Measurements from ENCODE around the gene OR5K2.

OR5K2 gene

GRCh38 chr3:98497381-98497780 lies at the start of gene OR5K2:
TSS of gene OR5K2 (plus strand) at chr3:98497681. CDS start at chr3:98497681, 0 bp downstream.
- no peak for DNase-seq

DNA sequence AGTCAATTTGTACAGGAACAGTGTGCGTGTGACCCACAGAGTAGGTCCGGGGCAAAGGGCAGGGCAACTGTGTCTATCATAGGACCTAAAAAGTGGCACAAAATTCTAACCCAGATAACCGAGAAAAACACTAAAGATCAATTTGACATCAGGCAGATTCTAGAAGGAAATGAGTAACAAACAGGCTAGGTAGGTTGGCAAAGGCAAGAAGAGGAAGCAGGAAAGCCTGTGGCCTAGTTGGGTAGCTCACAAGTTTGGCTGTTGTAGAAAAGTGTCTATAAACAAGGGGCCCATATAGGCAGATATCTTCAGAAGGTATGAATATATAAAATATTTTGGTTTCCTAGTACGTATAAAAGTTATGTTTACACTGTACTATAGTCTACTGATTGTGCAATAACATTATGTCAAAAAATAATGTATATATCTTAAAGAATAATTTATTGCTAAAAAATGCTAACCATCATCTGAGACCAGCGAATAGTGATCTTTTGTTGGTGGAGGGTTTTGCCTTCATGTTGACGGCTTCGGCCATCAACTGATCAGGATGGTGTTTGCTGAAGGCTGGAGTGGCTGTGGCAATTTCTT lies 47.8 kb upstream of the OR5K2 start:
- no peak for DNase-seq

- no peak for DNase-seq
Measured at GRCh38 chr3:98450372-98450771, 47.1 kb upstream of the OR5K2 start.

DNA sequence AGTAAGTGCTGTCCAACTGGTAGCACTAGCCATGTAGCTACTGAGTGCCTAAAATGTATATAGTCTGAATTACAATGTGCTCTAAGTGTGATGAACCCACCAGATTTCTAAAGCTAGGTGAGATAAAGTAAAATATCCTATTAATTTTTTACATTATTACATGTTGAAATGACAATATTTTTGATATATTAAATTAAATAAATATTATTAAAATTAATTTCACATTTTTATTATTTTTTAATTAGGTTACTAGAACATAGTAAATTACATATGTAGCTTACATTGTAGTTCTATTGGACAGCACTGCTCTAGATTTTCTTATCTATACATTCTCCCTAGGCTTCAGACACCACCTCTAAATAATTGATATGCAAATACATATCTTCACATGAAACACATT lies 43.7 kb upstream of the OR5K2 start:
- no peak for DNase-seq

DNA sequence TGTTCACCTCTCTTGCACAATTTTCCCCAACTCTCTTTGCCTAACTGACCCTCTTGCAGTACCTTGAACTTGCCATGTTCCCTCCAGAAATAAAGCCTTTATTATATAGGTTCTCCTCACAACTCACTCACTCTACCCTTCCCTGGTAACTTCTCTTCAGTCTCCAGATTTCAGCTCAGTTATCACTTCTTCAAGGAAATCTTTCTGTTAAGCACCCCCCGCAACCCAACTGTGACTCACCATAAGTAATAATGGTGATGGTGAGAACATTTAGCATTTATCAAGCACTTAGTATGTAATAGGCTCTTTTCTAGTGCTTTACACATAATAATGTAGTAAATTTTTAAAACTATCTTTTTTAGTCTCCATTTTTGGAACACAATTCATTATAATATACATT lies 42.6 kb upstream of the OR5K2 start:
- no peak for DNase-seq

DNA sequence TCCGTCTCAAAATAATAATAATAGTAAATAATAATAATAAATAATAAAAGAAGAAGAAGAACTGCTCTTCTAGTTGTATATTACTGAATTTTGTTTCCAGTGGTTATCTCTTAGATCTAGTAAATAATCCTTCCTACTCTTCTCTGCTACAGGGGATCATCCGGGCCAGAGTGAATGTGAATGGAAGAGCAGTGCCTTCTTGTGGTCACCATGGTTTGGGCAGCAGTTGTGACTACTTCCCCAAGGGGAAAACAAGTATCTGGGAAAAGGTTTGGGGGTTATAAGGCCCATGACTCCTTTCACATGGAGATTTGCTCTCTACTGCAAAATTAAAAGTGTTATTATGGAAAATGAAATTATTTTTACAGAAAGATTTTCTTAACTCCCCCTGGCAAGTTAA lies 39.9 kb upstream of the OR5K2 start:
- no peak for DNase-seq

- DNase-seq = no peak
Measured at GRCh38 chr3:98460220-98460619, 37.3 kb upstream of the OR5K2 start.

- DNase-seq = no peak
Measured at GRCh38 chr3:98462901-98463300, 34.6 kb upstream of the OR5K2 start, which contains the start of gene OR5K1. TSS of gene OR5K1 (plus strand) at chr3:98463201. CDS start at chr3:98469577, 6,376 bp downstream.

GRCh38 chr3:98482717-98483482 lies 14.6 kb upstream of the OR5K2 start:
- no peak for DNase-seq

DNA sequence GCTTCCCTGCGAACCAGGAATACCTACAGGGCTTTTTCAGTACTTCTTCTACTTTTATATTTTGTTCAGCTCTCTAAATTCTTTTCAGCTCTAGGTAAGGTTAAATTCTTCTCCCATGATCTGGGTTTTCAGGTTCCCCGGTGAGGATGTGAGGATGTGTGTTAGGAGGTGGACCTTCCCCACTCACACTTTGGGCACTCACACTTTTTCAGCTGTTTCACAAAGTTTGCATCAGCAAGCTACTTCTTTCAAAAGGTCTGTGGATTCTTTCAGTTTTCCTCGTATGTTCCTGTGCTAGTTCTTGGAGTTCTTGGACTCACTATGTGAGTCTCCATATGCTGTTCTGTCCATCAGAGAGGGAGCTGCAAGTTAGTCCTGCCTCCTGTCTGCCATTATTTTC lies 13.9 kb upstream of the OR5K2 start:
- no peak for DNase-seq

DNA sequence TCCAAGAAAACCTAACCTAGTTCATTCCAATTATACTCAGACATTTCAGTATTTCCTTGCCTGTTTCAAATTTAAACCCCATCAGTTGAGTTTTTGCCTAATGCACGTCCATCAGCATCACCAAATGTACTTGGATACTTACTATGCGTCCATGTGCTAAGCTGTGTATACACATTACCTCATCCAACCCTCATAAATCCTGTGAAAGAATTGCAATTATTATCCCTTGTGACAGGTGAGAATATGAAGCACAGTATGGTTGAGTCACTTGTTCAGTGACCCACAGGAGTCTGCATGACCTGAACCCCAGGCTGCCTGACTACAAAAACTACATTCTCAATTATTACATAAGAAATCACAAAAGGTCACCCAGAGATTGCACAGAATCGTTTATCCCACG lies 2.5 kb downstream of the OR5K2 start:
- DNase-seq = no peak

DNA sequence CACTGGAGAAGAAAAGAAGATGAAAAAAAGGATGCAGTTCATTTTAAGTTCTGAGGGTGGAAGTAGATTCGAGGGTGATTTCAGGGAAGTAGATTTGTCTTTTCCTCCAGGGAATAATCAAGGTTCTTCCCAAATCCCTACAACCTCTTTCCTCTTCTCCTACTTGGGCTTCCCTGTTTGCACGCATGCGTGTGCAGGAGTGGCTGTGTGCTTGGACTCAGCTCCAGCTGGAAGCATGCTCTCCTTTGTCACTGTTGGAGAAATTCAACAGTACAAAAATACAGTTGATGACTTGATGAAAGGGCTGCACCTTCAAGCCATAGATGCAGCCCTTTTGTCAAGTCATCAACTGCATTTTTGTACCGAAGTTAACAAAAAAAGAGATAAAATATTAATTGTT lies 3.8 kb downstream of the OR5K2 start:
- DNase-seq = no peak

DNA sequence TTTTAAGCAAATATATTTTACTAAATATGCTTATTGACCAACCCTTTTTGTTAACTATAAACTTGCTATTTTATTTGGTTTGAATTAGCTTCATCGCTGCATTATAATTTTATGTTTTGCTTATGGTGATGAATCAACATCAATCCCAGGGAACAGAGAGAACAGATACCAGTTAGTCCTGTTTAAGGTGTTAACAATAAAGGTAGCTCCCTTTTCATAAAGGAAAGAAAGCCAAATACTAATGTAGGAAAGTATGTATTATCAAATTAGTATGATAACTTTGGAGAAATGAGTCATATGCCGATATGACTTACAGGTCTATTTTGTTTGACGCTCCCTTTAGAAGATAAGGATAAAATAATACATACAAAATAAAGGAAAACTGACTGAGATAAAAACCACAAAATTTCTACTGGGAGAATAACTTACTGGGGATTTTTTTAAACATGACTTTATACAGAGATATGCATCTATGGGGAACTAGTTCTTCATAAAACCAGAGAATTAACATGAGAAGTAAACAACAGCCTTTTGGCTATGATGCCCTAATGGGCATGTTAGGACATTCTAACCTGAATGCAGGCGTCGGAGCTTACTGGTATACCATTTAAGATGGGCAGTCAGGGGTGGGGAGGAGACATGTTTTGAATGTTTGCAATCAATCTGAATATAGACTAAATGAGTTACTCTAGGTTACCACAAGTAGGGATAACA lies 4.5 kb downstream of the OR5K2 start:
- DNase-seq = no peak

GRCh38 chr3:98504539-98504938 lies 7.1 kb downstream of the OR5K2 start:
- peak; percentile 18 for DNase-seq

- DNase-seq = no peak
Measured at GRCh38 chr3:98508582-98508981, 11.1 kb downstream of the OR5K2 start.

GRCh38 chr3:98512576-98512975 lies 15.1 kb downstream of the OR5K2 start:
- DNase-seq = no peak

- DNase-seq = peak; percentile 45
Measured at GRCh38 chr3:98513091-98513511, 15.6 kb downstream of the OR5K2 start.

- no peak for DNase-seq
Measured at GRCh38 chr3:98513736-98514135, 16.3 kb downstream of the OR5K2 start.

GRCh38 chr3:98514948-98515347 lies 17.5 kb downstream of the OR5K2 start:
- no peak for DNase-seq

- DNase-seq = no peak
Measured at GRCh38 chr3:98518816-98519215, 21.3 kb downstream of the OR5K2 start.

DNA sequence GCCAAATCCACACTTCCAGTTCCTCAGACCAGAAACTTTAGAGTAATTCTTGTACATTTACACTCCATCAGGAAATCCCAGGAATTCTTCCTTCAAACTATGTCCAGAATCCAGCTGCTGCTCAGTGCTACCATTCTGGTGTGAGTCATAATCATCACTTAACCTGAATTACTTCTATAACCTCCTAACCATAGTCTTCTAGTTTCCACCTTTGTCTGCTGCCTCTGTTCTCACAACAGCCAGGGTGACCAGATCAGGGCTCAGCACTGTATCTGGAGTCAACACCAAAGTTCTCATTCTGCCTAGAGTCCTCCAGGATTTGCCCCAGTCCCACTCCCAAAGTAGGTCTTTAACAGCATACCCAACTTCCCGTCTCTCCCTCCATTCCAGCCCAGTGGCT lies 21.9 kb downstream of the OR5K2 start:
- DNase-seq = no peak

GRCh38 chr3:98521897-98522543 lies 24.5 kb downstream of the OR5K2 start:
- DNase-seq = peak; percentile 61

- peak; percentile 97 for DNase-seq
Measured at GRCh38 chr3:98522544-98523281, 25.2 kb downstream of the OR5K2 start, which contains the start of gene CLDND1. TSS of gene CLDND1 (minus strand) at chr3:98522902. CDS start at chr3:98521424, 1,478 bp downstream.
